NAMALWA (cell line): ENCODE results near the gene NFKBIZ.
A peak's percentile ranks its signal among the peaks of the same experiment; 100 is the strongest.
"Not testable (repeated sequence)": the region's sequence is repeated elsewhere in the genome, so short reads cannot be mapped to it uniquely, and the experiment has no call there.

ENCODE experiments used
- DNase-seq: peaks from one replicate; pipeline ENCODE4 v3.0.0-alpha.2; 2015; ENCODE audit warnings: low spot score

The NFKBIZ gene

DNA sequence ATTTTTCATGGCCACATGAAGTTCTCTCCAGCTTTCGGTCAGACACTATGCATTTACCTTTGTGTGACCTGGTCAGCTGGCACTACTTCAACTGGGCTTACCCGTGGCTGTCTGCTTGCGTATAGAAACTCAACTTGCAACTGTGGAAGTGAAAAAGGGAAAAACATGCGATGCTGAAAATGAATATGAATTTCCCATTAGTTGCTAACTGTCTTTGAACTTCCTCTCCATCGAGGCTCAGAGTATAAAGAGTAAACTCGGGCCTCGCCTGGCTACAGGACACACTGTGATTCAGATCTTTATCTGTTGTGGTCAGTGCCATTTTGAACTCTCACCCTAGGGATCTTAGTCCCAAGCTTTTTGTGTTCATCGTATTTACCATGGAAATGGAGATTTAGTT, 26.8 kb downstream of the NFKBIZ start:
- no peak for DNase-seq

GRCh38 chr3:101878589-101878988, 29.3 kb downstream of the NFKBIZ start:
- DNase-seq: no peak

GRCh38 chr3:101879102-101879501, 29.8 kb downstream of the NFKBIZ start:
- no peak for DNase-seq

- no peak for DNase-seq
These were observed 30.4 kb downstream of the NFKBIZ start for GRCh38 chr3:101879623-101880284.

DNA sequence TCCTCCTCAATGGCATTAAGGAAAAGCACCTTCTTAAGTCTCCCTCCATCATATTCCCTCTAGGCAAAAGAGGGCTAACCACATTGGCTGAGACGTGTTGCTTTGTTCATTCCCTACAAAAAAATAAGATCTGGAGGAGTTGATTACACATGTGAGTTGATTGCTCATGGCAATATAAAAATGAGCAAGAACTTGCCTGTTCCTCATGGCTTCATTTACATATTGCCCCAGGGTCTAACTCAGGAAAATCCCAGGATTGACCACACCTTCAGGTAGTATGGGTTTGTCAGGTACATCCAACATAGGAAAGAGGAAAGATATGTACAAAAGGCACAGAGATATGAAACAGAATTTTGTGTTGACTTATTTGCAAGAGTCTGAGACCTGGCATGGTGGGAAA, 35.5 kb downstream of the NFKBIZ start:
- DNase-seq: no peak

GRCh38 chr3:101885584-101885983, 36.3 kb downstream of the NFKBIZ start:
- DNase-seq: not testable (repeated sequence)

- DNase-seq: no peak
These were observed 37.3 kb downstream of the NFKBIZ start for GRCh38 chr3:101886626-101887025.

GRCh38 chr3:101888653-101889052, 39.3 kb downstream of the NFKBIZ start:
- no peak for DNase-seq

GRCh38 chr3:101890716-101891115, 41.4 kb downstream of the NFKBIZ start:
- DNase-seq: no peak

DNA sequence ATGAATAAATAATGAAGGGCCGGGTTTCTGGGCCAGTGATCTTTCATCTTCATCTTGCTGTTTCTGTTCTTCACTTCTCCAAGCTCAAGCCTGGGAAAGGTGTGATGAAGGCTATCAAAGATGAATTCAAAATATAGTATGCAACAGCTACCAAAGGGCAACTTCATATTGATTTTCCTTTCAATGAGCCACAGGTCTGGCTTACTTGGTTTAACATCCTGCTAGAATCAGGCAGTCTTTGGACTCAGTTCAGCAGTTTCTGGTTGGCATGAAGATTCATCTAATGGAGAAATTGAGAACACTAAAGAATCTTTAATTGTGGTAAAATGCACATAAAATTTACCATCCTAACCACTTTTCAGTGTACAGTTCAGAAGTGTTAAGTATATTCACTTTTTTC, 43.3 kb downstream of the NFKBIZ start:
- DNase-seq: no peak

GRCh38 chr3:101896083-101896757, 46.9 kb downstream of the NFKBIZ start:
- DNase-seq: no peak

GRCh38 chr3:101897013-101897412, 47.7 kb downstream of the NFKBIZ start:
- DNase-seq: no peak

- peak; percentile 57 for DNase-seq
These were observed 48.7 kb downstream of the NFKBIZ start for GRCh38 chr3:101898039-101898438.

- peak; percentile 82 for DNase-seq
These were observed 49.4 kb downstream of the NFKBIZ start for GRCh38 chr3:101898752-101899169.

DNA sequence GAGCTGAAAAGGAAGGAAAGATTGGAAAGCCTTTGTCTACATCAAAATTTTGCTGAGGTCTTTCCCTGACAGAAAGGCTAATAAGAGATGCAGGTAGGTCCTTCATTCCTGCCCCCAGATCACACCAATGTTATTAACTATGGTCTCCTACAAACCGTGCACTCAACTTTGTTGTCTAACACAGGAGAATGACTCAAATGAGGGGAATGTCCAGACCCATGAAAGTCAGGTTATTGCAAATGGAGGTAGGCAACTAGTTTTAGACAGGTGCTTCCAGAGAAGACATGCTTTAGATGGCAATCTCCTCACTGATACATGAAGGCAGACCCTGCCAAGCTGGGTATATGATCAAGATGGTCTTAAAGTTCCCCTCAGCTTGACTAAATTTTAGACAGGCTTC, 51.0 kb downstream of the NFKBIZ start:
- DNase-seq: no peak

DNA sequence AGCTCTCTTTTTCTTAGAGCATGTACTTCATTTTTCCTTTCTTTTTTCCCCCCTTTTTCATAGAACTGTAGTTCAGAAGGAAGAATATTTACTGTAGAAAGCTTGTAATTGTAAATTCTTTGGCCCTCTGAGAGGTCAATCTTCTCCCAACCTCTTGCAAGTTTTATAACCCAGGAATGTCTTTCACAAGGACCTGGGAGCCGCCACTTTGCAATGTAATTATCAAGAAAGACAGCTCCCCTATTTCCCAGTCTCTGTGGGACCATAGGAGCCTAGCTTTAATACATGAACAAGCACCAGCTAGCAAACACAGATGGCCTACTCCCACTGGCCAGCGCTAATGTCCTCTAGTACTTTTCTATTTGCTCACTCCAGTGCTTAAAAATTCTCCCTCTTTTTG, 51.4 kb downstream of the NFKBIZ start:
- DNase-seq: no peak

DNA sequence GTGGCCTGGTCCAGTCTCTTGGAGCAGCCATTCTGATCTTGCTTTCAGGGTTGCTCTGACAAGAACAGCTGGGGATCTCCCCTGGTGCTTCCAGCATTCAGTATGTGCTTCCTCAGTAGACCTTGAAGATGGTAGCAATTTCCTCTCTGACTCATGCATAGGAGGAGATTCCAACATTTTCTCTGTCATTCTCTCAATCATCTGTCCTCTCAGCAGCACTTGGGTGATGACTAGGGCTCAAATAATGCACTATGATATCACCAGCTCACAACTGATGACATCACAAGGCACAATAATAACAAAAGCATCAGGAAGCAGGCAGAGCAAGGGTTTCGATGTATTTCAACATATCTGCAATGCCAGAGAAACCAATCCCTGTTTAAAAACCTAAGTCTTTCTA, 52.7 kb downstream of the NFKBIZ start:
- no peak for DNase-seq

- no peak for DNase-seq
These were observed 54.1 kb downstream of the NFKBIZ start for GRCh38 chr3:101903451-101903871.

DNA sequence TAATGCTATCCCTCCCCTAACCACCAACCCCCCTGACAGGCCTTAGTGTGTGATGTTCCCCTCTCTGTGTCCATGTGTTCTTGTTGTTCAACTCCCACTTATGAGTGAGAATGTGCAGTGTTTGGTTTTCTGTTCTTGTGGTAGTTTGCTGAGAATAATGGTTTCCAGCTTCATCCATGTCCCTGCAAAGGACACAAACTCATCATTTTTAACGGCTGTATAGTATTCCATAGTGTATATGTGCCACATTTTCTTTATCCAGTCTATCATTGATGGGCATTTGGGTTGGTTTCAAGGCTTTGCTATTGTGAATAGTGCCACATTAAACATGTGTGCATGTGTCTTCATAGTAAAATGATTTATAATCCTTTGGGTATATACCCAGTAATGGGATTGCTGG, 56.3 kb downstream of the NFKBIZ start:
- not testable (repeated sequence) for DNase-seq
